Gastrocnemius medialis (tissue), 4 donors: ENCODE data around the gene PDZRN4. TPM values are rescaled to one million over a fixed set of nuclear protein-coding genes. Genes with fewer than 3 reads are reported as not detected.

Source experiments
- ATAC-seq, 2 donors: fragments of 150-250 bp; one replicate each; pipeline ENCODE4 v1.9.1; 2016
- DNase-seq, 2 donors: peaks; one replicate each; pipeline ENCODE4 v3.0.0-alpha.2; 2019
- H3K27ac ChIP-seq, 4 donors: fragments of 200-600 bp; sonication (generic); 1 replicate in 1 of 4; 2 replicates in 3 of 4; pipeline ENCODE4 v1.5.1; 2016 to 2018; ENCODE audit warnings: mild to moderate bottlenecking in 2 of 4, moderate library complexity in 1 of 4
- H3K27me3 ChIP-seq, 3 donors: fragments of 200-600 bp; sonication (generic) in 2 of 3; 1 replicate in 1 of 3; 2 replicates in 2 of 3; pipeline versions ENCODE4 v1.5.1 to v1.6.0; 2016 to 2019; ENCODE audit warnings: mild to moderate bottlenecking in 1 of 3, moderate library complexity in 1 of 3
- H3K36me3 ChIP-seq, 2 donors: fragments of 200-600 bp; sonication (generic) in 1 of 2; one replicate each; pipeline ENCODE4 v1.5.1; 2017 to 2018
- H3K4me1 ChIP-seq, 2 donors: fragments of 200-600 bp; sonication (generic) in 1 of 2; one replicate each; pipeline ENCODE4 v1.5.1; 2016 to 2017; ENCODE audit warnings: mild to moderate bottlenecking in 2 of 2
- H3K4me3 ChIP-seq, 4 donors: fragments of 200-600 bp; sonication (generic) in 3 of 4; 1 replicate in 1 of 4; 2 replicates in 3 of 4; pipeline ENCODE4 v1.5.1; 2016 to 2019; ENCODE audit warnings: mild to moderate bottlenecking in 2 of 4
- H3K9me3 ChIP-seq, 3 donors: fragments of 200-600 bp; sonication (generic) in 2 of 3; 1 replicate in 1 of 3; 2 replicates in 2 of 3; pipeline ENCODE4 v1.5.1; 2016 to 2019
- POLR2A ChIP-seq, 2 donors: fragments of 450-650 bp; IDR thresholded peaks; one replicate each; pipeline ENCODE4 v1.6.1; 2017; ENCODE audit warnings: antibody characterized with exemption in 2 of 2, mild to moderate bottlenecking in 2 of 2, moderate library complexity in 2 of 2
- in situ Hi-C, 4 donors: fragments of 200-750 bp; cut with MboI; loops; one replicate each; pipeline versions ENCODE4 v1.15.0 to v1.8.0; 2017; ENCODE audit warnings: low sequenced_read_pairs in 4 of 4
- intact Hi-C: fragments of 100-400 bp; cut with DNase I; formaldehyde crosslinking; loops from one replicate; pipeline ENCODE4 v1.15.1; 2023; ENCODE audit warnings: low total_unique reads
- total RNA-seq, 4 donors: library from RNA; depleted of rRNA; stranded (reverse); fragments of >200 nt; gene quantifications; one replicate each; pipeline versions ENCODE4 v1.1.0 to v1.2.3, GENCODE V29; 2016
- TF ChIP-seq, protein P1 (sequence below), 5 experiments: fragments of 450-650 bp in 3 of 5; fragments of 200-600 bp in 2 of 5; sonication (generic) in 2 of 5; IDR thresholded peaks in 4 of 5; conservative IDR thresholded peaks in 1 of 5; 1 replicate in 4 of 5; 2 replicates in 1 of 5; pipeline ENCODE4 v1.5.1; 2016 to 2019; ENCODE audit warnings: antibody characterized with exemption in 5 of 5, mild to moderate bottlenecking in 3 of 5, moderate library complexity in 3 of 5

The PDZRN4 gene
- total RNA-seq, 4 donors from 2014 or later = 0.17 to 1.7 (median 0.64) TPM

DNA sequence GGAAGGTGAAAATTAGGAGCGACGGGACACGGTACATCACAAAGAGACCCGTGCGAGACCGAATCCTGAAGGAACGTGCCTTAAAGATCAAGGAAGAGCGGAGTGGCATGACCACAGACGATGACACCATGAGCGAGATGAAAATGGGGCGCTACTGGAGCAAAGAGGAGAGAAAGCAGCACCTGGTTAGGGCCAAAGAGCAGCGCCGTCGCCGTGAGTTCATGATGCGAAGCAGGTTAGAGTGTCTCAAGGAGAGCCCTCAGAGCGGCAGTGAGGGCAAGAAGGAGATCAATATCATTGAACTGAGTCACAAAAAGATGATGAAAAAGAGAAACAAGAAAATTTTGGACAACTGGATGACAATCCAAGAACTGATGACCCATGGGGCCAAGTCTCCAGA is 385.3 kb downstream of the PDZRN4 start:
- no peak overlapping the region for H3K27ac ChIP-seq
- in situ Hi-C loops = no loop called here
- no peak for ATAC-seq

DNA sequence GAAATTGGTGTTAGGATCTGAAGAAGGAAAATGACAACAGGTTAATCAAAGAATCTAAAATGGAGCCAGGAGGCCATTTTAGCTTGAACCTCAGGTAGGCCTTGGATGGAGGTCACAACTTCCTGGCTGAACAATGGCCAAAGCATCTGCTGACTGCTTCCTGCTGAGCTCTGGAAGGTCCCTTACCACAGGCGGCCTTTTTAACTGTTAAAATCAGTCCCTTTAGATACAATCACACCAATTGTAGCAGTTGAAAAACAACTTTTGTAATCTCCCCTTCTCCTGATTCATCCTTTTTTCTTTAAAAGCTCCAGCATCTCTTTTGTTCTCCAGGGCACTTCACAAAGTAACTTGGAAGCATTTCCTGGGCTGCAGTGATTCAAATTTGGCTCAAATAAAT is 388.8 kb downstream of the PDZRN4 start:
- TF ChIP-seq, protein P1, sequence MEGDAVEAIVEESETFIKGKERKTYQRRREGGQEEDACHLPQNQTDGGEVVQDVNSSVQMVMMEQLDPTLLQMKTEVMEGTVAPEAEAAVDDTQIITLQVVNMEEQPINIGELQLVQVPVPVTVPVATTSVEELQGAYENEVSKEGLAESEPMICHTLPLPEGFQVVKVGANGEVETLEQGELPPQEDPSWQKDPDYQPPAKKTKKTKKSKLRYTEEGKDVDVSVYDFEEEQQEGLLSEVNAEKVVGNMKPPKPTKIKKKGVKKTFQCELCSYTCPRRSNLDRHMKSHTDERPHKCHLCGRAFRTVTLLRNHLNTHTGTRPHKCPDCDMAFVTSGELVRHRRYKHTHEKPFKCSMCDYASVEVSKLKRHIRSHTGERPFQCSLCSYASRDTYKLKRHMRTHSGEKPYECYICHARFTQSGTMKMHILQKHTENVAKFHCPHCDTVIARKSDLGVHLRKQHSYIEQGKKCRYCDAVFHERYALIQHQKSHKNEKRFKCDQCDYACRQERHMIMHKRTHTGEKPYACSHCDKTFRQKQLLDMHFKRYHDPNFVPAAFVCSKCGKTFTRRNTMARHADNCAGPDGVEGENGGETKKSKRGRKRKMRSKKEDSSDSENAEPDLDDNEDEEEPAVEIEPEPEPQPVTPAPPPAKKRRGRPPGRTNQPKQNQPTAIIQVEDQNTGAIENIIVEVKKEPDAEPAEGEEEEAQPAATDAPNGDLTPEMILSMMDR (IDR thresholded peaks at IDR 0.05 in 4 of 5, conservative IDR thresholded peaks at IDR 0.05 in 1 of 5) = no peak
- no peak for TF ChIP-seq POLR2A (IDR thresholded peaks at IDR 0.05)
- DNase-seq (no peak), ATAC-seq (no peak)
- Histone ChIP-seq H3K4me3 (no peak overlapping the region), H3K27me3 (no peaks in the 10 kb centered on the region), H3K9me3 (no peaks in the 10 kb centered on the region), H3K4me1 (no peaks in the 10 kb centered on the region), H3K27ac (no peak overlapping the region), H3K36me3 (no peaks in the 10 kb centered on the region)
- intact Hi-C loops = no loop called here
- in situ Hi-C loops = no loop called here

More for the DNA sequence above, 385.3 kb downstream of the PDZRN4 start:
- no peak for TF ChIP-seq POLR2A (IDR thresholded peaks at IDR 0.05)
- TF ChIP-seq, protein P1 (IDR thresholded peaks at IDR 0.05 in 4 of 5, conservative IDR thresholded peaks at IDR 0.05 in 1 of 5) = no peak
- H3K9me3 ChIP-seq = no peaks in the 10 kb centered on the region
- no peaks in the 10 kb centered on the region for H3K36me3 ChIP-seq
- no peak overlapping the region for H3K4me3 ChIP-seq
- intact Hi-C loops = no loop called here
- DNase-seq = no peak
- no peaks in the 10 kb centered on the region for H3K4me1 ChIP-seq
- no peaks in the 10 kb centered on the region for H3K27me3 ChIP-seq

DNA sequence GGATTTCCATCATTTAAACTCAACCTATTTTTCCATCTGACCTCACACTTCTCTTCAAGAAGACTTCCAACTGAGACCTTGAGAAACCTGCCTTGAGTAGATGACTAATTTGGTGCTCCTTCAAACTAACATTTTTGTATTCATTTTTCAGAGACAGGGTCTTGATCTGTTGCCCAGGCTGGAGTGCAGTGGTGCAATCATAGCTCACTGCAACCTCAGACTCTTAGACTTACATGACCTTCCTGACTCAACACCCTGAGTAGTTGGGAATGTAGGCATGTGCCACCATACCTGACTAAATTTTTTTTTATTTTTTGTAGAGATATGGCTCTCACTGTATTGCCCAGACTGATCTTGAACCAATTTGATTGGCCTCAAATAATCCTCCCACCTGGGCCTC is 389.9 kb downstream of the PDZRN4 start:
- no peaks in the 10 kb centered on the region for H3K36me3 ChIP-seq
- ATAC-seq = no peak
- intact Hi-C loops (no loop called here), in situ Hi-C loops (no loop called here)
- TF ChIP-seq POLR2A (IDR thresholded peaks at IDR 0.05) = no peak
- TF ChIP-seq, protein P1 (IDR thresholded peaks at IDR 0.05 in 4 of 5, conservative IDR thresholded peaks at IDR 0.05 in 1 of 5) = no peak
- no peak overlapping the region for H3K4me3 ChIP-seq
- no peaks in the 10 kb centered on the region for H3K27me3 ChIP-seq
- H3K9me3 ChIP-seq = no peaks in the 10 kb centered on the region
- no peak overlapping the region for H3K27ac ChIP-seq
- H3K4me1 ChIP-seq = no peaks in the 10 kb centered on the region
- DNase-seq = no peak

DNA sequence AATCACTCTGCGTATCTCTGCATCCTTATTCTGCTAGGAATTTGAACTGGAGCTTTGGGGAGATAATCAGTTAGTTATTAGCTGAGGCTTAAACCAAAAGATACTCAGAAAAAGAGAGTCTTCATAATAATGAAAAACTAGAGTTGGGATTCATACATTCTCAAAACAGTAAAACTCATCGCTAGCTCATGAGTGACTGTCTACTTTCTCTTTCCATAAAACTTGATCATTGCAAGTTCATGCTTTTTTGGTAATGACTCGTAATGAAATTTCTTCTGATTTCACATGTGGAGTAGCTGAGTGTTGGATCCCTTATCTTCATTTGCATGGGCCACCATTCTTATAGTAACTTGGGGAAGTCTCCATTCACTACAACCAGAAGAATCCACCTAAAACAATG is 397.7 kb downstream of the PDZRN4 start:
- intact Hi-C loops = no loop called here
- Histone ChIP-seq H3K27ac (no peak overlapping the region), H3K27me3 (no peaks in the 10 kb centered on the region), H3K4me1 (no peaks in the 10 kb centered on the region), H3K9me3 (no peaks in the 10 kb centered on the region), H3K36me3 (no peaks in the 10 kb centered on the region), H3K4me3 (no peak overlapping the region)
- in situ Hi-C loops = no loop called here
- ATAC-seq (no peak), DNase-seq (no peak)
- TF ChIP-seq, protein P1 (IDR thresholded peaks at IDR 0.05 in 4 of 5, conservative IDR thresholded peaks at IDR 0.05 in 1 of 5) = no peak
- no peak for TF ChIP-seq POLR2A (IDR thresholded peaks at IDR 0.05)

DNA sequence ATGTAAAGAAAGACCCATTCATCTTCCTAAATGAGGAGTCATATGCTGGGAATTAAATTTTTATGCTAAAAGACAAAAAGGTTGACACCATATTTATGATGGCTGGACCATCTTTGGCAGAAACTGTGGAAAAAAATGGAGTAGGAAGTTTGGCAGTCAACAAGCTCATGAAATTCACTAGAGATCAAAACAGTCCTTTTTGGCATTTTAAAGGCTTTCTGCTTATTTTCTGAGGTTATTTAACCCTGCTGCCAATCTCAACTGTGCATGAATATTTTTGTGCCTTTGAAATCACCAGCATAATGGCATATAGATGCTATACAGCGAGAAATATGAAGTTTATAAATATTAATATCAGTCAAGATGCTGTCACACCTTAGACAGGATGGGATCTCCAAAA is 399.5 kb downstream of the PDZRN4 start:
- Histone ChIP-seq H3K27me3 (no peaks in the 10 kb centered on the region), H3K4me3 (no peak overlapping the region), H3K4me1 (no peaks in the 10 kb centered on the region), H3K36me3 (no peaks in the 10 kb centered on the region), H3K9me3 (no peaks in the 10 kb centered on the region), H3K27ac (no peak overlapping the region)
- DNase-seq = no peak
- ATAC-seq = no peak
- no peak for TF ChIP-seq POLR2A (IDR thresholded peaks at IDR 0.05)
- TF ChIP-seq, protein P1 (IDR thresholded peaks at IDR 0.05 in 4 of 5, conservative IDR thresholded peaks at IDR 0.05 in 1 of 5) = no peak
- in situ Hi-C loops = no loop called here
- intact Hi-C loops = no loop called here
